IPS-20b (cell line): ENCODE measurements around the gene TMEM14C.
A peak's percentile ranks its signal among the peaks of the same experiment; 100 is the strongest.
"Not testable (repeated sequence)": the region's sequence is repeated elsewhere in the genome, so short reads cannot be mapped to it uniquely, and the experiment has no call there.

Experiments
- H3K27ac ChIP-seq: one replicate; pipeline ENCODE4 v1.5.1; 2013; ENCODE audit warnings: low read length
- H3K27me3 ChIP-seq: 2 replicates; pipeline ENCODE4 v1.6.1; 2013; ENCODE audit warnings: mild to moderate bottlenecking, low read length, inconsistent platforms; ENCODE audit not compliant: insufficient read depth
- H3K36me3 ChIP-seq: 2 replicates; pipeline ENCODE4 v1.6.1; 2013; ENCODE audit warnings: low read depth, mild to moderate bottlenecking, inconsistent platforms, low read length, moderate library complexity; ENCODE audit not compliant: insufficient read depth
- H3K4me1 ChIP-seq: 2 replicates; pipeline ENCODE4 v1.6.1; 2013; ENCODE audit warnings: mild to moderate bottlenecking, control low read depth, inconsistent platforms, low read length, moderate library complexity; ENCODE audit not compliant: insufficient read depth
- H3K4me3 ChIP-seq: 2 replicates; pipeline ENCODE4 v1.5.1; 2013; ENCODE audit warnings: mild to moderate bottlenecking, low read length, inconsistent platforms
- H3K9ac ChIP-seq: 2 replicates; pipeline ENCODE4 v1.6.1; 2013; ENCODE audit warnings: low read depth, mild to moderate bottlenecking, inconsistent platforms, low read length, moderate library complexity
- H3K9me3 ChIP-seq: 2 replicates; pipeline ENCODE4 v1.6.1; 2013; ENCODE audit warnings: mild to moderate bottlenecking, low read depth, low read length, inconsistent platforms; ENCODE audit not compliant: insufficient read depth

TMEM14C gene

GRCh38 chr6:10694302-10695085 lies 28.4 kb upstream of the TMEM14C start, which contains the start of the genes C6orf52 and PAK1IP1:
TSS of gene C6orf52 (minus strand) at chr6:10694616. CDS start at chr6:10687550, 7,066 bp downstream.
TSS of gene PAK1IP1 (plus strand) at chr6:10694972. CDS start at chr6:10694986, 14 bp downstream.
- H3K36me3 ChIP-seq = peaks cover 27% of the 10 kb centered on the region
- H3K27me3 ChIP-seq = no peaks in the 10 kb centered on the region
- peak within 1 kb of the TSS; percentile 99 for H3K27ac ChIP-seq
- no peaks in the 10 kb centered on the region for H3K4me1 ChIP-seq
- peak within 1 kb of the TSS; percentile 90 for H3K9ac ChIP-seq
- H3K4me3 ChIP-seq = peak within 1 kb of the TSS; percentile 87
- H3K9me3 ChIP-seq = no peaks in the 10 kb centered on the region

GRCh38 chr6:10695086-10695657 lies 27.7 kb upstream of the TMEM14C start:
- Histone ChIP-seq H3K4me1 (no peaks in the 10 kb centered on the region), H3K36me3 (peaks cover 32% of the 10 kb centered on the region), H3K27ac (peak overlapping the region; percentile 99), H3K9ac (peak overlapping the region; percentile 90), H3K9me3 (no peaks in the 10 kb centered on the region), H3K27me3 (no peaks in the 10 kb centered on the region), H3K4me3 (peak overlapping the region; percentile 87)

GRCh38 chr6:10696655-10697054 lies 26.2 kb upstream of the TMEM14C start:
- no peaks in the 10 kb centered on the region for H3K4me1 ChIP-seq
- H3K4me3 ChIP-seq = peak overlapping the region; percentile 87; the same call in 1 of the 2 replicates
- H3K27ac ChIP-seq = no peak overlapping the region
- no peaks in the 10 kb centered on the region for H3K9me3 ChIP-seq
- no peaks in the 10 kb centered on the region for H3K27me3 ChIP-seq
- peaks cover 47% of the 10 kb centered on the region for H3K36me3 ChIP-seq
- H3K9ac ChIP-seq = peak overlapping the region; percentile 90; the same call in 1 of the 2 replicates

GRCh38 chr6:10713962-10714361 lies 8.9 kb upstream of the TMEM14C start:
- Histone ChIP-seq H3K36me3 (peaks cover 19% of the 10 kb centered on the region), H3K9me3 (no peaks in the 10 kb centered on the region; the same call in 1 of the 2 replicates), H3K27ac (no peak overlapping the region), H3K4me1 (no peaks in the 10 kb centered on the region), H3K27me3 (no peaks in the 10 kb centered on the region), H3K9ac (no peak overlapping the region), H3K4me3 (no peak overlapping the region)

- H3K27me3 ChIP-seq = no peaks in the 10 kb centered on the region
- no peaks in the 10 kb centered on the region for H3K36me3 ChIP-seq
- no peak overlapping the region for H3K9ac ChIP-seq
- H3K4me3 ChIP-seq = no peak overlapping the region
- no peak overlapping the region for H3K27ac ChIP-seq
- no peaks in the 10 kb centered on the region; the same call in 1 of the 2 replicates for H3K9me3 ChIP-seq
- peaks cover 7% of the 10 kb centered on the region for H3K4me1 ChIP-seq
These were observed 3.4 kb upstream of the TMEM14C start for GRCh38 chr6:10719296-10719963.

- no peaks in the 10 kb centered on the region; the same call in 1 of the 2 replicates for H3K9me3 ChIP-seq
- no peaks in the 10 kb centered on the region for H3K27me3 ChIP-seq
- H3K36me3 ChIP-seq = no peaks in the 10 kb centered on the region; the same call in 1 of the 2 replicates
- H3K4me3 ChIP-seq = no peak overlapping the region
- H3K27ac ChIP-seq = no peak overlapping the region
- no peak overlapping the region for H3K9ac ChIP-seq
- peaks cover 11% of the 10 kb centered on the region for H3K4me1 ChIP-seq
These were observed 3.0 kb upstream of the TMEM14C start for GRCh38 chr6:10719964-10720264.

GRCh38 chr6:10720265-10720959 lies 2.5 kb upstream of the TMEM14C start:
- H3K4me3 ChIP-seq = no peak overlapping the region
- H3K27ac ChIP-seq = no peak overlapping the region
- no peak overlapping the region for H3K9ac ChIP-seq

GRCh38 chr6:10720960-10721849 lies 1.7 kb upstream of the TMEM14C start:
- not testable (repeated sequence) for H3K9ac ChIP-seq, H3K4me3 ChIP-seq, H3K27me3 ChIP-seq, H3K9me3 ChIP-seq, H3K27ac ChIP-seq, H3K36me3 ChIP-seq
- peaks cover 11% of the 10 kb centered on the region for H3K4me1 ChIP-seq

More at GRCh38 chr6:10720265-10720959, 2.5 kb upstream of the TMEM14C start:
- Histone ChIP-seq H3K27me3 (no peaks in the 10 kb centered on the region), H3K9me3 (no peaks in the 10 kb centered on the region; the same call in 1 of the 2 replicates), H3K4me1 (peaks cover 11% of the 10 kb centered on the region), H3K36me3 (no peaks in the 10 kb centered on the region; the same call in 1 of the 2 replicates)

- Histone ChIP-seq H3K36me3 (peaks cover 13% of the 10 kb centered on the region), H3K4me1 (peaks cover 11% of the 10 kb centered on the region), H3K9me3 (no peaks in the 10 kb centered on the region; the same call in 1 of the 2 replicates), H3K4me3 (peak overlapping the region; percentile 98), H3K27me3 (no peaks in the 10 kb centered on the region), H3K27ac (no peak overlapping the region), H3K9ac (peak overlapping the region; percentile 100)
These were observed 860 bp upstream of the TMEM14C start for GRCh38 chr6:10721850-10722569.

GRCh38 chr6:10722570-10722819 lies 375 bp upstream of the TMEM14C start:
- peak overlapping the region; percentile 46 for H3K27ac ChIP-seq
- H3K9ac ChIP-seq = peak overlapping the region; percentile 100
- H3K4me1 ChIP-seq = peaks cover 11% of the 10 kb centered on the region
- peak overlapping the region; percentile 98 for H3K4me3 ChIP-seq
- H3K9me3 ChIP-seq = no peaks in the 10 kb centered on the region; the same call in 1 of the 2 replicates
- peaks cover 16% of the 10 kb centered on the region for H3K36me3 ChIP-seq
- H3K27me3 ChIP-seq = no peaks in the 10 kb centered on the region
